Measurements from ENCODE around the gene OOSP3. TPM values are rescaled to one million over a fixed set of nuclear protein-coding genes. Genes with fewer than 3 reads are reported as not detected.
"Not testable (repeated sequence)": the region's sequence is repeated elsewhere in the genome, so short reads cannot be mapped to it uniquely, and the experiment has no call there.

The OOSP3 gene
- total RNA-seq, 1 experiment from 2014 or later: not detected

DNA sequence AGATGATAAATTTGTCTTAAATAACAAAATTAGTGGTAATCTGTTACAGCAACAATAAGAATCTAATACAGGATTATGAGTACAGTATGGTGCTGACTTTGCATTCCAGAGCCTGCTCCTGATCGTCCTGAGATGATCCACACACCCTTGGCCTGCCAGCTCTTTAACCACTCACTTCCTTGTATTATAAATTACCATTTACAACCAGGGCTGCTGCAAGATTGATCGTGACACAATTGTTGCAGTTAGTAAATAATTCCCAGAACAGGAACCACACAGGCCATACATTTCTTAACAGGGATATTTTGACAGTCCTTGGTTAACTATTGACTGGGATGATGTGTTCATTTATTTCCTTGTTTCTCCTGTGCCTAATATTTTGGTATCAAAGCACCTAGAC, 29.5 kb upstream of the OOSP3 start:
- H3K36me3 ChIP-seq (ENCODE audit: control insufficient read depth, insufficient read depth, low read length): no peaks in the 10 kb centered on the region
- H3K9me3 ChIP-seq: no peaks in the 10 kb centered on the region
- no peaks in the 10 kb centered on the region for H3K4me1 ChIP-seq
- no peaks in the 10 kb centered on the region for H3K27me3 Mint-ChIP-seq (ENCODE audit: insufficient read depth, unreplicated experiment)
- BruUV-seq (replicated peaks): no TSS peak
- H3K27ac Mint-ChIP-seq (ENCODE audit: unreplicated experiment): no peak overlapping the region
- TF ChIP-seq, protein P1, sequence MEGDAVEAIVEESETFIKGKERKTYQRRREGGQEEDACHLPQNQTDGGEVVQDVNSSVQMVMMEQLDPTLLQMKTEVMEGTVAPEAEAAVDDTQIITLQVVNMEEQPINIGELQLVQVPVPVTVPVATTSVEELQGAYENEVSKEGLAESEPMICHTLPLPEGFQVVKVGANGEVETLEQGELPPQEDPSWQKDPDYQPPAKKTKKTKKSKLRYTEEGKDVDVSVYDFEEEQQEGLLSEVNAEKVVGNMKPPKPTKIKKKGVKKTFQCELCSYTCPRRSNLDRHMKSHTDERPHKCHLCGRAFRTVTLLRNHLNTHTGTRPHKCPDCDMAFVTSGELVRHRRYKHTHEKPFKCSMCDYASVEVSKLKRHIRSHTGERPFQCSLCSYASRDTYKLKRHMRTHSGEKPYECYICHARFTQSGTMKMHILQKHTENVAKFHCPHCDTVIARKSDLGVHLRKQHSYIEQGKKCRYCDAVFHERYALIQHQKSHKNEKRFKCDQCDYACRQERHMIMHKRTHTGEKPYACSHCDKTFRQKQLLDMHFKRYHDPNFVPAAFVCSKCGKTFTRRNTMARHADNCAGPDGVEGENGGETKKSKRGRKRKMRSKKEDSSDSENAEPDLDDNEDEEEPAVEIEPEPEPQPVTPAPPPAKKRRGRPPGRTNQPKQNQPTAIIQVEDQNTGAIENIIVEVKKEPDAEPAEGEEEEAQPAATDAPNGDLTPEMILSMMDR (IDR thresholded peaks at IDR 0.05; ENCODE audit: insufficient read depth in 1 of 2, low read depth in 1 of 2, low read length in 1 of 2, severe bottlenecking in 1 of 2, unreplicated experiment in 1 of 2): no peak
- no peak overlapping the region for H3K4me3 Mint-ChIP-seq (ENCODE audit: unreplicated experiment)
- H3K4me1 Mint-ChIP-seq (ENCODE audit: low read depth, unreplicated experiment): no peaks in the 10 kb centered on the region
- no peaks in the 10 kb centered on the region for H3K27me3 ChIP-seq (replicated peaks; ENCODE audit: control insufficient read depth, insufficient read depth, low read length)
- no peaks in the 10 kb centered on the region for H3K36me3 Mint-ChIP-seq (ENCODE audit: insufficient read depth, unreplicated experiment)
- H3K4me3 ChIP-seq (ENCODE audit: low read depth, low read length): no peak overlapping the region
- H3K9me3 Mint-ChIP-seq (ENCODE audit: unreplicated experiment): no peaks in the 10 kb centered on the region
- DNase-seq: no peak
- ChIA-PET POLR2A (no interaction called here), CTCF (no interaction called here)
- intact Hi-C loops (cut with micrococcal nuclease; ENCODE audit: unreplicated experiment): no loop called here

DNA sequence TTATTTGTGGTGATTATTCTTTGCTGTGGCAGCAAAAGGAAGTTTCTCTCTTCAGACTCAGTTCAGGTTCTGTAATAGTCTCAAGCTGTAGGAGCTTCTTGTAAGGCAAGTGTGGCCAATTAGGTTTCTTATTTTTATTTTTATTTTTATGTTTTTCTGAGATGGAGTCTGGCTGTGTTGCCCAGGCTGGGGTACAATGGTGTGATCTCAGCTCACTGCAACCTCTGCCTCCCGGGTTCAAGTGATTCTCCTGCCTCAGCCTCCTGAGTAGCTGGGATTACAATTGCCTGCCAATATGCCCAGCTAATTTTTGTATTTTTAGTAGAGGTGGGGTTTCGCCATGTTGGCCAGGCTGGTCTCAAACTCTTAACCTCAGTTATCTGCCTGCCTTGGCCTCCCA, 29.0 kb upstream of the OOSP3 start:
- DNase-seq; H3K36me3 ChIP-seq (ENCODE audit: control insufficient read depth, insufficient read depth, low read length); H3K4me1 ChIP-seq; H3K4me3 Mint-ChIP-seq (ENCODE audit: unreplicated experiment); POLR2A ChIA-PET; H3K9me3 Mint-ChIP-seq (ENCODE audit: unreplicated experiment); H3K27ac Mint-ChIP-seq (ENCODE audit: unreplicated experiment); CTCF ChIA-PET; H3K9me3 ChIP-seq; H3K4me1 Mint-ChIP-seq (ENCODE audit: low read depth, unreplicated experiment); H3K36me3 Mint-ChIP-seq (ENCODE audit: insufficient read depth, unreplicated experiment); H3K27me3 Mint-ChIP-seq (ENCODE audit: insufficient read depth, unreplicated experiment); H3K27me3 ChIP-seq (replicated peaks; ENCODE audit: control insufficient read depth, insufficient read depth, low read length); H3K4me3 ChIP-seq (ENCODE audit: low read depth, low read length); intact Hi-C loops (cut with micrococcal nuclease; ENCODE audit: unreplicated experiment); BruUV-seq (replicated peaks): not testable (repeated sequence)

DNA sequence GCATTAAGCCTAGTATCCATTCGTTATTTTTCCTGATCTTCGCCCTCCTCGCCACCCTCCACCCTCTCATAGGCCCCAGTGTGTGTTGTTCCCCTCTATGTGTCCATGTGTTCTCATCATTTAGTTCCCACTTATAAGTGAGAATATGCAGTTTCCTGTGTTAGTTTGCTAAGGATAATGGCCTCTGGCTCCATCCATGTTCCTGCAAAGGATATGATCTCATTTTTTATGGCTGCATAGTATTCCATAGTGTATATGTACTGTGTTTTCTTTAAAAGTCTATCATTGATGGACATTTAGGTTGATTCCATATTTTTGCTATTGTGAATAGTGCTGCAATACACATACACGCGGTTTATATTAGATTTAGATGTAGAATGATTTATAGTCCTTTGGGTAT, 27.2 kb upstream of the OOSP3 start:
- H3K4me3 Mint-ChIP-seq (ENCODE audit: unreplicated experiment); H3K27me3 ChIP-seq (replicated peaks; ENCODE audit: control insufficient read depth, insufficient read depth, low read length); H3K27ac Mint-ChIP-seq (ENCODE audit: unreplicated experiment); POLR2A ChIA-PET; intact Hi-C loops (cut with micrococcal nuclease; ENCODE audit: unreplicated experiment); H3K9me3 Mint-ChIP-seq (ENCODE audit: unreplicated experiment); H3K36me3 ChIP-seq (ENCODE audit: control insufficient read depth, insufficient read depth, low read length); BruUV-seq (replicated peaks); DNase-seq; H3K4me3 ChIP-seq (ENCODE audit: low read depth, low read length); H3K27me3 Mint-ChIP-seq (ENCODE audit: insufficient read depth, unreplicated experiment); CTCF ChIA-PET; H3K9me3 ChIP-seq; H3K4me1 ChIP-seq; H3K36me3 Mint-ChIP-seq (ENCODE audit: insufficient read depth, unreplicated experiment); H3K4me1 Mint-ChIP-seq (ENCODE audit: low read depth, unreplicated experiment): not testable (repeated sequence)

DNA sequence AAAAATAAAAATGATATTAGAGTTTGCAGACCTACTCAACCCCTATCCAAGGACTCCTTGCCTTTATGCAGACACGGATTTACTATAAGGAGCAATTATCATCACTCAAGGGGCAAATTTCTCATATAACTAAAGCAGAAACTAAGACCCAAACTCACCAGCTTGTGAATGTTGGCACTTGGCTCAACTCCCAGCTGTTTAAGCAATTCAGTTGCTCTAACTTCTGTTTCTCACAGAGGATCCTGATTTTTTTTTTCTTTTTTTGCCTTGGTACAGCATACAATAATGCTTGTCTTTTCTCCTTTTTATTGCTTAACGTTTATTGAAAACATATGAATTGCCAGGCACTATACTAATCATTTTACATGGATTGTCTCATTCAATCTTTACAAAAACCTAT, 23.7 kb upstream of the OOSP3 start:
- Histone ChIP-seq H3K4me1 (peaks cover 17% of the 10 kb centered on the region), H3K9me3 (no peaks in the 10 kb centered on the region), H3K36me3 (ENCODE audit: control insufficient read depth, insufficient read depth, low read length) (no peaks in the 10 kb centered on the region), H3K27me3 (replicated peaks; ENCODE audit: control insufficient read depth, insufficient read depth, low read length) (no peaks in the 10 kb centered on the region), H3K4me3 (ENCODE audit: low read depth, low read length) (no peak overlapping the region)
- H3K4me1 Mint-ChIP-seq (ENCODE audit: low read depth, unreplicated experiment): peaks cover 27% of the 10 kb centered on the region
- BruUV-seq (replicated peaks): no TSS peak
- peaks cover 5% of the 10 kb centered on the region for H3K36me3 Mint-ChIP-seq (ENCODE audit: insufficient read depth, unreplicated experiment)
- TF ChIP-seq, protein P1 (IDR thresholded peaks at IDR 0.05; ENCODE audit: insufficient read depth in 1 of 2, low read depth in 1 of 2, low read length in 1 of 2, severe bottlenecking in 1 of 2, unreplicated experiment in 1 of 2): no peak
- no peak overlapping the region for H3K4me3 Mint-ChIP-seq (ENCODE audit: unreplicated experiment)
- intact Hi-C loops (cut with micrococcal nuclease; ENCODE audit: unreplicated experiment): no loop called here
- no peak overlapping the region for H3K27ac Mint-ChIP-seq (ENCODE audit: unreplicated experiment)
- ChIA-PET POLR2A (no interaction called here), CTCF (no interaction called here)
- no peaks in the 10 kb centered on the region for H3K27me3 Mint-ChIP-seq (ENCODE audit: insufficient read depth, unreplicated experiment)
- DNase-seq: no peak
- H3K9me3 Mint-ChIP-seq (ENCODE audit: unreplicated experiment): peaks cover 10% of the 10 kb centered on the region

Data from Caco-2 (cell line).